ENCODE results near the gene HECW1.

GRCh38 chr7:43557831-43558495, 445.5 kb downstream of the HECW1 start:
- TF ChIP-seq EZH2 (IDR thresholded peaks at IDR 0.05; ENCODE audit: borderline replicate concordance, low read length) (no peak), CTCF (conservative IDR thresholded peaks at IDR 0.05 in 1 of 2, IDR thresholded peaks at IDR 0.05 in 1 of 2; ENCODE audit: extremely low read depth in 1 of 2, insufficient read depth in 1 of 2, low read depth in 1 of 2, low read length in 2 of 2) (no peak)

Data from mammary epithelial cell (primary cell).